BJ (cell line): ENCODE results near the gene POMT1. TPM values are rescaled to one million over a fixed set of nuclear protein-coding genes. Genes with fewer than 3 reads are reported as not detected.

Experiments used
- CTCF ChIA-PET: fragments of 350-600 bp; formaldehyde crosslinking; extraction: SDS; loops from one replicate; lab custom pipeline; 2021; ENCODE audit warnings: antibody characterized with exemption, inconsistent platforms; lab: Yijun Ruan, JAX
- POLR2A ChIA-PET: fragments of 300-600 bp; sonication (Branson Sonifier 250); formaldehyde crosslinking; extraction: SDS; loops from one replicate; lab custom pipeline; 2021; ENCODE audit warnings: antibody characterized with exemption; lab: Charles Lee
- DNase-seq: peaks from one replicate; pipeline ENCODE4 v3.0.0-alpha.2; 2011; ENCODE audit warnings: low read depth
- H3K27me3 ChIP-seq: 2 replicates; pipeline ENCODE4 v1.6.0; 2011; ENCODE audit warnings: low read length; ENCODE audit not compliant: control insufficient read depth, insufficient read depth
- H3K36me3 ChIP-seq: 2 replicates; pipeline ENCODE4 v1.5.1; 2011; ENCODE audit warnings: low read length; ENCODE audit not compliant: control insufficient read depth, insufficient read depth
- H3K4me3 ChIP-seq: 2 replicates; pipeline ENCODE4 v1.5.1; 2011; ENCODE audit warnings: low read depth, mild to moderate bottlenecking, control low read depth, low read length
- polyA plus RNA-seq: library from polyadenylated mRNA; depleted of rRNA; stranded (reverse); fragments of >200 nt; gene quantifications from 2 replicates; pipeline ENCODE4 v1.2.3, GENCODE V29; 2011
- TF ChIP-seq, protein P1 (sequence below): IDR thresholded peaks from 2 replicates; pipeline ENCODE4 v1.5.1; 2011; ENCODE audit warnings: low read depth, mild to moderate bottlenecking, control low read depth, inconsistent platforms, low read length, moderate library complexity; ENCODE audit not compliant: insufficient read depth

Gene POMT1
- polyA plus RNA-seq, 1 experiment = 32.1 TPM

DNA sequence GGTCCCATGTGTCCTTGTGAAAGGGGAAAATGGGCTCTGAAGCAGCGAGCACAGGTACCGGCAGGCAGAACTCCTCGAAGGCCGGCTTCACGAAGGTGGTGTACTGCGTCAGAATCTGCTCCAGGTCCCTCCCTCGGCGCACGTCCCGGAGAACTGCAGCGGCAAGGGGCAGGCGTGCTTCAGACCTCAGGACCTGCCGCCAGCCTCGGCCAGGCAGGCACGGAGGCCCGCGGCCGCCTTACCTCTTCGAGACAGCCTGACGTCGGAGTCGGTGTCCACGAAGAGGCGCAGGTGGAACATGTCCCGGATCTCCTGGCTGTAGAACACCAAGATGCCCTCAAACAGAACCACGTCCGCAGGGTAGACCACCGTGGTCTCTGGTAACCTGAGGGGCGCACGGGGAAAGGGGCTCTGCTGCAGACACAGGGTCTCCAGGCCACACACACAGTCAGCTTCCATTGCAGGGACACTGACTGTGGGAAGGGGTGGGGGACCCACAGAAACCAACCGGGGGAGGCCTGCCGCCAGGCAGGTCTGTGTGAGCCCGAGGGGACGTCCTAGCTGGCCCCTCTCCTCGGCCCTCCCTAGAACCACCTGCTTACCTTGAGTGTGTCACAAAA, 26.3 kb downstream of the POMT1 start:
- Histone ChIP-seq H3K36me3 (peaks cover 26% of the 10 kb centered on the region), H3K4me3 (no peak overlapping the region), H3K27me3 (no peaks in the 10 kb centered on the region)
- CTCF ChIA-PET = no interaction called here
- DNase-seq = no peak
- TF ChIP-seq, protein P1, sequence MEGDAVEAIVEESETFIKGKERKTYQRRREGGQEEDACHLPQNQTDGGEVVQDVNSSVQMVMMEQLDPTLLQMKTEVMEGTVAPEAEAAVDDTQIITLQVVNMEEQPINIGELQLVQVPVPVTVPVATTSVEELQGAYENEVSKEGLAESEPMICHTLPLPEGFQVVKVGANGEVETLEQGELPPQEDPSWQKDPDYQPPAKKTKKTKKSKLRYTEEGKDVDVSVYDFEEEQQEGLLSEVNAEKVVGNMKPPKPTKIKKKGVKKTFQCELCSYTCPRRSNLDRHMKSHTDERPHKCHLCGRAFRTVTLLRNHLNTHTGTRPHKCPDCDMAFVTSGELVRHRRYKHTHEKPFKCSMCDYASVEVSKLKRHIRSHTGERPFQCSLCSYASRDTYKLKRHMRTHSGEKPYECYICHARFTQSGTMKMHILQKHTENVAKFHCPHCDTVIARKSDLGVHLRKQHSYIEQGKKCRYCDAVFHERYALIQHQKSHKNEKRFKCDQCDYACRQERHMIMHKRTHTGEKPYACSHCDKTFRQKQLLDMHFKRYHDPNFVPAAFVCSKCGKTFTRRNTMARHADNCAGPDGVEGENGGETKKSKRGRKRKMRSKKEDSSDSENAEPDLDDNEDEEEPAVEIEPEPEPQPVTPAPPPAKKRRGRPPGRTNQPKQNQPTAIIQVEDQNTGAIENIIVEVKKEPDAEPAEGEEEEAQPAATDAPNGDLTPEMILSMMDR = no peak
- POLR2A ChIA-PET = no interaction called here

GRCh38 chr9:131529597-131530545, 27.2 kb downstream of the POMT1 start:
- ChIA-PET POLR2A (no interaction called here), CTCF (interaction anchor here (0.6 kb wide), 1 partner anchor 1842 kb away, joined by 3 read pairs; no protein-coding TSS in a partner anchor)
- Histone ChIP-seq H3K36me3 (peaks cover 22% of the 10 kb centered on the region), H3K27me3 (no peaks in the 10 kb centered on the region), H3K4me3 (peak overlapping the region; percentile 90)
- DNase-seq = no peak
- TF ChIP-seq, protein P1 = no peak

DNA sequence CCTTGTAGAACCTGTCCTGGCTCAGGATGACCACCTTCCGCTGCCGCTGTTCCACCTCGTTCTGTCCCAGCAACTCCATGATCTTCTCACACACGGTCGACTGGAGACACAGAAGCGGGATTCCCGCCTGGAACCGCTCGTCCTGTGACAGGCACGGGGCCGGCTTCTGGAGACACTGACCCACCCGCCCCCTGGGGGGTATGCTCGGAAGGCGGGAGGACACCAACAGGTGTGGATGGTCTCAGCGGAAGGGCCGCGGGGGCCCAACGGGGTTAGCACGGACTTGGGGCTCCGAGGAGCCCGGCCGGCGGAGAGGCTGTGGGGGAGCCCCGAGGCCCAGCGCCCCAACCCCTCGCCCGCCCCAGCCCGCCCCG, 27.8 kb downstream of the POMT1 start:
- Histone ChIP-seq H3K36me3 (peaks cover 19% of the 10 kb centered on the region), H3K4me3 (peak overlapping the region; percentile 90), H3K27me3 (no peaks in the 10 kb centered on the region)
- ChIA-PET CTCF (interaction anchor here (0.6 kb wide), 1 partner anchor 1842 kb away, joined by 3 read pairs; no protein-coding TSS in a partner anchor), POLR2A (no interaction called here)
- DNase-seq = no peak
- TF ChIP-seq, protein P1 = peak; percentile 28; the same call in 1 of the 2 replicates

DNA sequence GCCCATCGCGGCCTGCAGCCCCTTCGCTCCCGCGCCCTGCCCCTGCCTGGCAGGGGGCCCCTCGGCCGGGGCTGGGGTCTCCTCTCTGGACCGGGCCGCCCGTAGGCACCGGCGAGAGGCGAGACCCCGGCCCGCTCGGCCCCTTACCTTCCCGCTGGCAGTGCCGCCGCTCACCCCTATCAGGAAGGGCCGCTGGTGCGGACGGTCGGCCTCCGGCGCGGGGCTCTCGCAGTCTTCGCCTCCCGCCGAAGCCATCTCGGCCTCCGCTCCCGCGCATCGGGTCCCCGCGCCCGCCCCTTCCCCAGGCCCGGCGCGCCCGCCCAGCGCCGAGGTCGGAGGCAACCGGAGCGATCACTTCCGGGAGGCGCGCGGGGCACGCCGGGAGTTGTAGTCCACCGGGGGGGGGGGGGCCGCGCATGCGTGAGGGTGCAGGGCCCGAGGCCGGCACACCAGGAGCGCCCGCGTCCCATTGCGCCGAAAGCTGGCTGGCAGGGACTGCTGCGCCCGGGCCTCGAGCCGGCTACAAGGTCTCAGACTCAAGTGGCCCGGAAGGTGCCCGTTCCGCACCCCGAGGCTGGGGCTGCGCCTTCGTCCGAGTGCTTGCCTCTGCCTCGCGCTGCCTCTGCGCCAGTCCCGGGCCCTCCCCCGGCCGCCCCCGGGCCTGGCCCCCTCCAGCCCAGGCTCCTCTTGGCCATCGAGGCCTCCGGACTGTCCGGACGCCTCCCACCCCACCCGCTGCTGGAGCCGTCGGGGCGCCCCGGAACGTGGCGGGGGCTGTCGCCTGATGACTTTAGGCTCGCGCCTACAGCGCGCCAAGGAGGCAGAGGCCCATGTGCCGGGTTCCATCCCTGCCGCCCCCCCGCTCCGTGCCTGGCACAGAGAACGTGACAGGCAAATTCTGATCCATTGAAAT, 28.5 kb downstream of the POMT1 start, which contains the start of gene UCK1:
TSS of gene UCK1 (minus strand) at position 344 of the 913 bp plus-strand sequence. CDS start at position 255, 89 bp downstream.
- H3K27me3 ChIP-seq = no peaks in the 10 kb centered on the region
- ChIA-PET POLR2A (no interaction called here), CTCF (no interaction called here)
- no peak for DNase-seq
- peaks cover 17% of the 10 kb centered on the region for H3K36me3 ChIP-seq
- H3K4me3 ChIP-seq = peak within 1 kb of the TSS; percentile 90
- TF ChIP-seq, protein P1 = no peak
